C4-2B (cell line): ENCODE measurements around the gene PPP2R3B.

Experiments
- CTCF ChIP-seq: fragments of 450-650 bp; conservative IDR thresholded peaks from 2 replicates; pipeline ENCODE4 v1.5.1; 2017; ENCODE audit warnings: mild to moderate bottlenecking
- ZFX ChIP-seq: fragments of 450-650 bp; IDR thresholded peaks from 2 replicates; pipeline ENCODE4 v1.6.1; 2017

- TF ChIP-seq CTCF (no peak), ZFX (no peak)
Measured at GRCh38 chrX:316351-317325, 70.1 kb downstream of the PPP2R3B start.
